WTC11 (cell line): ENCODE results near the gene SORCS2.

Experiments
- ATF2 ChIP-seq: sonication (generic); formaldehyde crosslinking; IDR thresholded peaks from 2 replicates; pipeline ENCODE4 v1.8.1; 2022; ENCODE audit warnings: low read depth, missing genetic modification reagents, borderline replicate concordance
- CTCF ChIP-seq: fragments of 200-600 bp; IDR thresholded peaks from 2 replicates; pipeline ENCODE4 v1.8.0; 2022; ENCODE audit warnings: antibody characterized with exemption
- E2F1 ChIP-seq: sonication (generic); formaldehyde crosslinking; IDR thresholded peaks from 2 replicates; pipeline ENCODE4 v1.8.0; 2022; ENCODE audit warnings: mild to moderate bottlenecking, missing genetic modification reagents
- E2F5 ChIP-seq: sonication (generic); formaldehyde crosslinking; IDR thresholded peaks from 2 replicates; pipeline ENCODE4 v1.8.1; 2022; ENCODE audit warnings: mild to moderate bottlenecking, moderate library complexity, missing genetic modification reagents
- KAT7 ChIP-seq: sonication (generic); formaldehyde crosslinking; IDR thresholded peaks from 2 replicates; pipeline ENCODE4 v1.8.1; 2023; ENCODE audit warnings: missing genetic modification reagents, mild to moderate bottlenecking, borderline replicate concordance
- MAX ChIP-seq: sonication (generic); formaldehyde crosslinking; IDR thresholded peaks from 2 replicates; pipeline ENCODE4 v1.8.0; 2022; ENCODE audit warnings: mild to moderate bottlenecking, missing genetic modification reagents
- RORB ChIP-seq: fragments of 250-450 bp; sonication (Bioruptor Pico); IDR thresholded peaks from 2 replicates; pipeline ENCODE4 v1.9.0; 2021; ENCODE audit warnings: mild to moderate bottlenecking
- TCF7 ChIP-seq: sonication (generic); formaldehyde crosslinking; IDR thresholded peaks from 2 replicates; pipeline ENCODE4 v1.8.0; 2022; ENCODE audit warnings: mild to moderate bottlenecking, low read depth, missing genetic modification reagents, moderate library complexity
- USF2 ChIP-seq: sonication (generic); formaldehyde crosslinking; IDR thresholded peaks from 2 replicates; pipeline ENCODE4 v1.8.1; 2023; ENCODE audit warnings: mild to moderate bottlenecking, missing genetic modification reagents, moderate library complexity
- ZNF396 ChIP-seq: fragments of 250-450 bp; sonication (Bioruptor Pico); IDR thresholded peaks from 2 replicates; pipeline ENCODE4 v1.8.0; 2021; ENCODE audit warnings: mild to moderate bottlenecking, moderate library complexity, borderline replicate concordance
- ZNF532 ChIP-seq: fragments of 250-450 bp; sonication (Bioruptor Pico); IDR thresholded peaks from 2 replicates; pipeline ENCODE4 v1.9.0; 2021; ENCODE audit warnings: mild to moderate bottlenecking, borderline replicate concordance

GRCh38 chr4:7745301-7745885, 553.1 kb downstream of the SORCS2 start:
- TF ChIP-seq CTCF = no peak
- TF ChIP-seq ZNF532 = no peak
- TF ChIP-seq ZNF396 (CRISPR knock-in tag) = no peak
- no peak for TF ChIP-seq ATF2 (CRISPR knock-in tag)
- TF ChIP-seq USF2 (CRISPR knock-in tag) = no peak
- TF ChIP-seq MAX (CRISPR knock-in tag) = no peak
- TF ChIP-seq KAT7 = no peak
- TF ChIP-seq TCF7 = no peak
- no peak for TF ChIP-seq E2F5 (CRISPR knock-in tag)
- TF ChIP-seq RORB = no peak
- no peak for TF ChIP-seq E2F1
